IMR-90 (cell line): ENCODE results near the gene SPI1. TPM values are rescaled to one million over a fixed set of nuclear protein-coding genes. Genes with fewer than 3 reads are reported as not detected.
A peak's percentile ranks its signal among the peaks of the same experiment; 100 is the strongest.

Experiments
- ATAC-seq: fragments of 200-7000 bp; cut with Tn5 transposase; 2 replicates; pipeline ENCODE4 v1.9.1; 2020; ENCODE audit warnings: low read depth, mild to moderate bottlenecking, moderate library complexity
- BruUV-seq: library from RNA; stranded (reverse); fragments of 400-500 nt; replicated peaks from 2 replicates; lab custom pipeline; 2021; lab: Mats Ljungman, UMichigan
- CTCF ChIA-PET: fragments of 300-600 bp; formaldehyde crosslinking; extraction: SDS; loops from one replicate; lab custom pipeline; 2021; ENCODE audit warnings: antibody characterized with exemption; lab: Yijun Ruan, JAX
- POLR2A ChIA-PET: fragments of 300-600 bp; sonication (Branson Sonifier 250); formaldehyde crosslinking; loops from one replicate; lab custom pipeline; 2022; ENCODE audit warnings: antibody characterized with exemption; ENCODE audit not compliant: unreplicated experiment; lab: Charles Lee
- DNase-seq: peaks from one replicate; pipeline ENCODE4 v3.0.0; 2013
- H2AFZ ChIP-seq: replicated peaks from 2 replicates; pipeline ENCODE3; 2013; ENCODE audit warnings: low read length, mild to moderate bottlenecking; ENCODE audit not compliant: poor library complexity
- H2AK5ac ChIP-seq: 2 replicates; pipeline ENCODE4 v1.6.1; 2013; ENCODE audit warnings: low read depth, low read length, inconsistent platforms
- H2AK9ac ChIP-seq: replicated peaks from 2 replicates; pipeline ENCODE3; 2013; ENCODE audit warnings: mild to moderate bottlenecking, low read depth, low read length, moderate library complexity; ENCODE audit not compliant: poor library complexity
- H2BK120ac ChIP-seq: 2 replicates; pipeline ENCODE4 v1.6.1; 2013; ENCODE audit warnings: low read depth, low read length, inconsistent platforms
- H2BK15ac ChIP-seq: 3 replicates; pipeline ENCODE4 v1.6.1; 2013; ENCODE audit warnings: low read depth, low read length, inconsistent platforms
- H2BK20ac ChIP-seq: 2 replicates; pipeline ENCODE4 v1.6.1; 2013; ENCODE audit warnings: low read depth, mild to moderate bottlenecking, inconsistent platforms, low read length, moderate library complexity
- H2BK5ac ChIP-seq: 2 replicates; pipeline ENCODE4 v1.6.1; 2013; ENCODE audit warnings: mild to moderate bottlenecking, low read depth, low read length, inconsistent platforms; ENCODE audit not compliant: poor library complexity, severe bottlenecking
- H3K14ac ChIP-seq: replicated peaks from 2 replicates; pipeline ENCODE4 v1.6.1; 2013; ENCODE audit warnings: low read depth, low read length, inconsistent platforms
- H3K18ac ChIP-seq: 2 replicates; pipeline ENCODE4 v1.6.1; 2013; ENCODE audit warnings: low read depth, low read length, control low read depth
- H3K23ac ChIP-seq: 2 replicates; pipeline ENCODE4 v1.6.1; 2013; ENCODE audit warnings: low read depth, low read length, inconsistent platforms
- H3K27ac ChIP-seq: 2 replicates; pipeline ENCODE4 v1.5.1; 2013; ENCODE audit warnings: mild to moderate bottlenecking, control low read depth, low read length; ENCODE audit not compliant: insufficient read depth
- H3K27me3 ChIP-seq: 2 replicates; pipeline ENCODE4 v1.6.1; 2013; ENCODE audit warnings: low read length; ENCODE audit not compliant: control insufficient read depth, insufficient read depth
- H3K36me3 ChIP-seq: 2 replicates; pipeline ENCODE4 v1.6.1; 2013; ENCODE audit warnings: low read length, mixed read lengths; ENCODE audit not compliant: control insufficient read depth, insufficient read depth
- H3K4ac ChIP-seq: 2 replicates; pipeline ENCODE4 v1.6.1; 2013; ENCODE audit warnings: low read depth, low read length, inconsistent platforms
- H3K4me1 ChIP-seq: 2 replicates; pipeline ENCODE4 v1.6.1; 2013; ENCODE audit warnings: low read length, mixed read lengths; ENCODE audit not compliant: control insufficient read depth, insufficient read depth
- H3K4me2 ChIP-seq: 2 replicates; pipeline ENCODE4 v1.6.1; 2013; ENCODE audit warnings: low read depth, mild to moderate bottlenecking, control low read depth, low read length, moderate library complexity
- H3K4me3 ChIP-seq: 2 replicates; pipeline ENCODE4 v1.5.1; 2013; ENCODE audit warnings: low read depth, mild to moderate bottlenecking, control low read depth, low read length, moderate library complexity; ENCODE audit not compliant: insufficient read depth
- H3K56ac ChIP-seq: 2 replicates; pipeline ENCODE4 v1.6.1; 2013; ENCODE audit warnings: low read length, inconsistent platforms; ENCODE audit not compliant: insufficient read depth; ENCODE audit errors: extremely low read depth
- H3K79me1 ChIP-seq, 2 experiments: 2 replicates each; pipeline ENCODE4 v1.6.1; 2013; ENCODE audit warnings: low read length in 2 of 2, inconsistent platforms in 1 of 2, low read depth in 1 of 2
- H3K9ac ChIP-seq: 2 replicates; pipeline ENCODE4 v1.6.1; 2013; ENCODE audit warnings: low read depth, low read length, control low read depth
- H3K9me1 ChIP-seq: 2 replicates; pipeline ENCODE4 v1.6.1; 2013; ENCODE audit warnings: low read length, inconsistent platforms; ENCODE audit not compliant: insufficient read depth
- H3K9me3 ChIP-seq: 2 replicates; pipeline ENCODE4 v1.6.1; 2013; ENCODE audit warnings: low read length; ENCODE audit not compliant: control insufficient read depth, insufficient read depth
- H4K20me1 ChIP-seq: 2 replicates; pipeline ENCODE4 v1.6.1; 2013; ENCODE audit warnings: low read length, inconsistent platforms; ENCODE audit not compliant: insufficient read depth
- H4K5ac ChIP-seq: 2 replicates; pipeline ENCODE4 v1.6.1; 2013; ENCODE audit warnings: mild to moderate bottlenecking, low read depth, low read length, control low read depth
- H4K8ac ChIP-seq, 2 experiments: 2 replicates each; pipeline ENCODE4 v1.6.1; 2013; ENCODE audit warnings: low read depth in 2 of 2, low read length in 2 of 2, control low read depth in 1 of 2, inconsistent platforms in 1 of 2
- H4K91ac ChIP-seq: 2 replicates; pipeline ENCODE4 v1.6.1; 2013; ENCODE audit warnings: low read depth, low read length, inconsistent platforms; ENCODE audit not compliant: insufficient read depth
- BHLHE40 ChIP-seq: fragments of 150-350 bp; IDR thresholded peaks from 2 replicates; pipeline ENCODE4 v1.6.1; 2016; ENCODE audit warnings: mild to moderate bottlenecking, low read depth, low read length
- CHD1 ChIP-seq: IDR thresholded peaks from 2 replicates; pipeline ENCODE4 v1.6.1; 2012; ENCODE audit warnings: low read depth, low read length, improper control_type of control experiment
- CTCF ChIP-seq: conservative IDR thresholded peaks from 2 replicates; pipeline ENCODE4 v1.5.1; 2012; ENCODE audit warnings: mild to moderate bottlenecking, low read depth, low read length, improper control_type of control experiment
- ELK1 ChIP-seq: fragments of 150-350 bp; IDR thresholded peaks from 2 replicates; pipeline ENCODE4 v1.6.1; 2016; ENCODE audit warnings: low read depth, mild to moderate bottlenecking, low read length, moderate library complexity, borderline replicate concordance
- MAFK ChIP-seq: IDR thresholded peaks from 2 replicates; pipeline ENCODE4 v1.6.1; 2012; ENCODE audit warnings: low read depth, low read length, improper control_type of control experiment
- MAZ ChIP-seq: IDR thresholded peaks from 2 replicates; pipeline ENCODE4 v1.6.1; 2012; ENCODE audit warnings: low read depth, mild to moderate bottlenecking, low read length, improper control_type of control experiment, moderate library complexity, borderline replicate concordance
- MXI1 ChIP-seq: IDR thresholded peaks from 2 replicates; pipeline ENCODE4 v1.6.1; 2012; ENCODE audit warnings: low read depth, mild to moderate bottlenecking, low read length, moderate library complexity, borderline replicate concordance
- NFE2L2 ChIP-seq: fragments of 150-350 bp; IDR thresholded peaks from 2 replicates; pipeline ENCODE4 v1.6.1; 2016; ENCODE audit warnings: low read depth, mild to moderate bottlenecking, low read length
- RCOR1 ChIP-seq: IDR thresholded peaks from 2 replicates; pipeline ENCODE4 v1.6.1; 2012; ENCODE audit warnings: mild to moderate bottlenecking, low read length, improper control_type of control experiment; ENCODE audit not compliant: insufficient replicate concordance
- SMC3 ChIP-seq: fragments of 150-350 bp; IDR thresholded peaks from 2 replicates; pipeline ENCODE4 v1.6.1; 2016; ENCODE audit warnings: low read depth, mild to moderate bottlenecking, antibody characterized with exemption, low read length, moderate library complexity
- USF2 ChIP-seq: fragments of 150-350 bp; IDR thresholded peaks from 2 replicates; pipeline ENCODE4 v1.6.1; 2017; ENCODE audit warnings: mild to moderate bottlenecking, antibody characterized with exemption, low read length, low read depth
- WGBS, 2 experiments: methylation state at CpG; one replicate each; pipeline versions ENCODE4 v1.1.5 to v1.1.7; 2013; ENCODE audit warnings: missing lambda C conversion rate in 2 of 2; ENCODE audit not compliant: insufficient read length in 1 of 2; ENCODE audit errors: extremely low coverage in 2 of 2; 5-methylcytosine and 5-hydroxymethylcytosine counted together
- dilution Hi-C: fragments of 300-500 bp; cut with HindIII; formaldehyde crosslinking; loops from one replicate; pipeline ENCODE4 v1.14.3; 2018; ENCODE audit warnings: low sequenced_read_pairs; ENCODE audit not compliant: unreplicated experiment
- in situ Hi-C: fragments of 300-500 bp; cut with MboI; formaldehyde crosslinking; loops from 3 replicates; pipeline ENCODE4 v1.14.3; 2019; ENCODE audit warnings: low sequenced_read_pairs, inconsistent platforms, mixed read lengths
- intact Hi-C: fragments of 100-400 bp; cut with micrococcal nuclease; formaldehyde crosslinking; loops from 2 replicates; pipeline ENCODE4 v1.10.0; 2022
- polyA plus RNA-seq, 3 experiments: library from polyadenylated mRNA; depleted of rRNA; stranded (reverse); fragments of >200 nt; gene quantifications; 2 replicates each; pipeline ENCODE4 v1.2.3, GENCODE V29; 2012; ENCODE audit warnings: low replicate concordance in 1 of 3
- total RNA-seq: library from RNA; depleted of rRNA; stranded (reverse); fragments of >200 nt; gene quantifications from 2 replicates; pipeline ENCODE4 v1.2.3, GENCODE V29; 2012

Gene SPI1
- total and polyA plus RNA-seq, 2 of the 4 experiments (the other 2 are of a cell fraction), result not detected

GRCh38 chr11:47342036-47342803, 36.1 kb downstream of the SPI1 start:
- Histone ChIP-seq H3K14ac (no peak overlapping the region), H3K9me3 (no peaks in the 10 kb centered on the region), H3K18ac (no peak overlapping the region), H4K20me1 (no peaks in the 10 kb centered on the region; the same call in 1 of the 2 replicates), H4K5ac (no peak overlapping the region), H3K36me3 (no peaks in the 10 kb centered on the region), H3K4ac (no peak overlapping the region), H3K56ac (no peak overlapping the region), H2BK120ac (no peak overlapping the region), H2AK5ac (no peak overlapping the region), H2BK5ac (no peak overlapping the region), H4K8ac (no peak overlapping the region), H3K9ac (no peak overlapping the region), H3K4me2 (no peak overlapping the region), H4K91ac (no peak overlapping the region), H3K27me3 (peaks cover 21% of the 10 kb centered on the region), H3K4me3 (no peak overlapping the region), H3K79me1 (no peaks in the 10 kb centered on the region), H2BK20ac (no peak overlapping the region), H2AFZ (peak overlapping the region; percentile 51), H3K4me1 (no peaks in the 10 kb centered on the region), H2AK9ac (no peak overlapping the region), H3K9me1 (no peaks in the 10 kb centered on the region), H2BK15ac (no peak overlapping the region), H3K27ac (no peak overlapping the region), H3K23ac (no peak overlapping the region)
- in situ Hi-C loops (no loop called here), intact Hi-C loops (no loop called here), dilution Hi-C loops (no loop called here)
- ChIA-PET POLR2A (no interaction called here), CTCF (no interaction called here)
- DNase-seq (no peak), ATAC-seq (no peak)
- WGBS, 2 experiments, result 79% methylated on average over 9 of the region's 24 CpGs; no CpG with 5 or more reads in 1 of the 2 experiments
- BruUV-seq, result no TSS peak
- no peak for TF ChIP-seq NFE2L2
- TF ChIP-seq MAFK, result no peak
- no peak for TF ChIP-seq SMC3
- TF ChIP-seq RCOR1, result no peak
- no peak for TF ChIP-seq CTCF
- no peak for TF ChIP-seq USF2
- TF ChIP-seq MAZ, result no peak
- no peak for TF ChIP-seq ELK1
- TF ChIP-seq BHLHE40, result no peak
- no peak for TF ChIP-seq CHD1
- TF ChIP-seq MXI1, result no peak
